ENCODE data around the gene PIGU. TPM values are rescaled to one million over a fixed set of nuclear protein-coding genes. Genes with fewer than 3 reads are reported as not detected.
A peak's percentile ranks its signal among the peaks of the same experiment; 100 is the strongest.

Gene PIGU
- total and polyA plus RNA-seq, 9 of the 15 experiments (the other 6 are each of a cell fraction or from before 2014, with no cell fraction given): 6.5 to 100 (median 28.1) TPM

- TF ChIP-seq ZNF12 (CRISPR knock-in tag; IDR thresholded peaks at IDR 0.05) (no peak), GTF2E2 (tag; IDR thresholded peaks at IDR 0.05) (0 out of 2 replicates have a peak, but pooled peaks have one; percentile 2)
- FAIRE-seq (no peak), DNase-seq (ENCODE audit: extremely low read depth in 1 of 4, low spot score in 3 of 4) (no peak), ATAC-seq (no peak)
- CTCF ChIA-PET (ENCODE audit: low intra/inter-chr PET ratio): interaction anchor here (0.7 kb wide), 1 partner anchor 33 kb away, joined by 3 read pairs; no protein-coding TSS in a partner anchor
- no TSS peak for BruUV-seq (replicated peaks)
- H3K79me2 ChIP-seq (ENCODE audit: control insufficient read depth, insufficient read depth, low read length): no peaks in the 10 kb centered on the region
- H3K4me1 ChIP-seq (replicated peaks in 1 of 2; ENCODE audit: control insufficient read depth in 2 of 2, insufficient read depth in 2 of 2, low read length in 2 of 2): peaks cover 32 to 37% of the 10 kb centered on the region in 2 experiments
- H3K9me1 ChIP-seq (ENCODE audit: control insufficient read depth, insufficient read depth, low read length): no peaks in the 10 kb centered on the region
- H3K4me3 ChIP-seq: no peak overlapping the region
- H3K27me3 ChIP-seq (ENCODE audit: control insufficient read depth in 2 of 2, insufficient read depth in 2 of 2, low read length in 2 of 2): no peaks in the 10 kb centered on the region
- POLR2A ChIA-PET: interaction anchor here (0.6 to 1.1 kb wide), 2 partner anchors 13 to 47 kb away, joined by 3 read pairs; no protein-coding TSS in a partner anchor
- H3K9ac ChIP-seq (ENCODE audit: insufficient read depth in 1 of 2, low read depth in 2 of 2, low read length in 2 of 2): no peak overlapping the region; a peak in 1 of 4 replicates
- H4K20me1 ChIP-seq (replicated peaks; ENCODE audit: control insufficient read depth, insufficient read depth, low read length): 0 out of 2 replicates have a peak, but pooled peaks cover 2% of the 10 kb centered on the region
- no peak overlapping the region for H2AFZ ChIP-seq (ENCODE audit: low read depth, low read length)
- no peak overlapping the region for H3K4me2 ChIP-seq (ENCODE audit: insufficient read depth, low read length)
- peaks cover 13% of the 10 kb centered on the region; the same call in 2 of the 3 replicates for H3K36me3 ChIP-seq (ENCODE audit: control insufficient read depth, insufficient read depth, low read length)
- H3K9me3 ChIP-seq (replicated peaks; ENCODE audit: control insufficient read depth, insufficient read depth, low read depth, low read length): no peaks in the 10 kb centered on the region
- intact Hi-C loops (cut with micrococcal nuclease): loop anchor here (5.0 kb wide), 1 partner anchor 55 kb away; no protein-coding TSS in a partner anchor
- 72% methylated on average over 3 of the region's 3 CpGs for WGBS (ENCODE audit: insufficient coverage, low coverage, missing lambda C conversion rate)
- in situ Hi-C loops (cut with MboI): no loop called here
- H3K27ac ChIP-seq (ENCODE audit: extremely low read depth, low read depth, low read length): no peak overlapping the region
Measured at GRCh38 chr20:34711813-34712430, 35.0 kb upstream of the PIGU start.

GRCh38 chr20:34710861-34711574, 34.1 kb upstream of the PIGU start:
- ChIA-PET CTCF (ENCODE audit: low intra/inter-chr PET ratio) (no interaction called here), POLR2A (interaction anchor here (0.6 to 1.1 kb wide), 5 partner anchors 12 to 134 kb away, joined by 3 to 4 read pairs (median 3); no protein-coding TSS in a partner anchor)
- WGBS (ENCODE audit: insufficient coverage, low coverage, missing lambda C conversion rate): 79% methylated on average over 9 of the region's 9 CpGs
- Histone ChIP-seq H3K27ac (ENCODE audit: extremely low read depth, low read depth, low read length) (no peak overlapping the region), H3K79me2 (ENCODE audit: control insufficient read depth, insufficient read depth, low read length) (no peaks in the 10 kb centered on the region), H3K9me1 (ENCODE audit: control insufficient read depth, insufficient read depth, low read length) (no peaks in the 10 kb centered on the region), H3K4me2 (ENCODE audit: insufficient read depth, low read length) (no peak overlapping the region), H4K20me1 (replicated peaks; ENCODE audit: control insufficient read depth, insufficient read depth, low read length) (0 out of 2 replicates have a peak, but pooled peaks cover 2% of the 10 kb centered on the region), H3K4me3 (no peak overlapping the region), H3K27me3 (ENCODE audit: control insufficient read depth in 2 of 2, insufficient read depth in 2 of 2, low read length in 2 of 2) (no peaks in the 10 kb centered on the region), H3K36me3 (ENCODE audit: control insufficient read depth, insufficient read depth, low read length) (peaks cover 13% of the 10 kb centered on the region; the same call in 2 of the 3 replicates), H3K9ac (ENCODE audit: insufficient read depth in 1 of 2, low read depth in 2 of 2, low read length in 2 of 2) (peak overlapping the region in 1 of 2 experiments; percentile 69; a peak in 2 of 4 replicates), H2AFZ (ENCODE audit: low read depth, low read length) (no peak overlapping the region), H3K4me1 (replicated peaks in 1 of 2; ENCODE audit: control insufficient read depth in 2 of 2, insufficient read depth in 2 of 2, low read length in 2 of 2) (peaks cover 32 to 37% of the 10 kb centered on the region in 2 experiments), H3K9me3 (replicated peaks; ENCODE audit: control insufficient read depth, insufficient read depth, low read depth, low read length) (no peaks in the 10 kb centered on the region)
- intact Hi-C loops (cut with micrococcal nuclease): loop anchor here (5.0 kb wide), 1 partner anchor 56 kb away; no protein-coding TSS in a partner anchor
- no peak for FAIRE-seq
- no peak for DNase-seq (ENCODE audit: extremely low read depth in 1 of 4, low spot score in 3 of 4)
- ATAC-seq: no peak
- no TSS peak for BruUV-seq (replicated peaks)
- in situ Hi-C loops (cut with MboI): no loop called here
- peak; percentile 85 for TF ChIP-seq SPI1 (IDR thresholded peaks at IDR 0.05; ENCODE audit: borderline replicate concordance, low read depth, low read length)
- no peak for TF ChIP-seq SRSF7 (optimal IDR thresholded peaks at IDR 0.05; ENCODE audit: low read depth, low read length)

Measured in K562 (cell line).